Stimulated activated CD4-positive, alpha-beta T cell treated with anti-CD3 and anti-CD28 coated beads, Interleukin-12 subunit alpha, Interleukin-12 subunit beta, amount 100 ng/mL, for 24 hours (primary cell): ENCODE data around the gene KCNJ10.

Experiments
- DNase-seq, 2 experiments: peaks; one replicate each; pipeline ENCODE4 v3.0.0-alpha.2; 2020; ENCODE audit warnings: low read depth in 2 of 2

The KCNJ10 gene

GRCh38 chr1:159964144-159964543, 105.8 kb downstream of the KCNJ10 start:
- no peak for DNase-seq

- no peak for DNase-seq
Observed at GRCh38 chr1:159962176-159962575, 107.8 kb downstream of the KCNJ10 start.

GRCh38 chr1:159961636-159962035, 108.3 kb downstream of the KCNJ10 start:
- DNase-seq, result no peak

GRCh38 chr1:159960721-159961381, 109.1 kb downstream of the KCNJ10 start:
- DNase-seq, result no peak

- no peak for DNase-seq
Observed at GRCh38 chr1:159959451-159959850, 110.5 kb downstream of the KCNJ10 start.

- no peak for DNase-seq
Observed at GRCh38 chr1:159958719-159959380, 111.1 kb downstream of the KCNJ10 start.

GRCh38 chr1:159957824-159958268, 112.1 kb downstream of the KCNJ10 start:
- no peak for DNase-seq

GRCh38 chr1:159955456-159955855, 114.5 kb downstream of the KCNJ10 start:
- no peak for DNase-seq

GRCh38 chr1:159953536-159954515, 116.1 kb downstream of the KCNJ10 start, which contains the start of gene SLAMF9:
Gene SLAMF9, minus strand, starts transcription at chr1:159954237. Its CDS starts 100 bp downstream, at chr1:159954137.
- DNase-seq, result no peak

GRCh38 chr1:159952932-159953331, 117.0 kb downstream of the KCNJ10 start:
- DNase-seq, result no peak

- DNase-seq, result no peak
Observed at GRCh38 chr1:159951551-159951950, 118.4 kb downstream of the KCNJ10 start.

- no peak for DNase-seq
Observed at GRCh38 chr1:159951016-159951415, 118.9 kb downstream of the KCNJ10 start.

GRCh38 chr1:159949981-159950381, 120.0 kb downstream of the KCNJ10 start:
- no peak for DNase-seq

GRCh38 chr1:159949123-159949522, 120.8 kb downstream of the KCNJ10 start:
- no peak for DNase-seq
